Activated T-helper 2 cell treated with anti-CD3 and anti-CD28 coated beads, Interferon-gamma antibody, Interleukin-2, Interleukin-4, amounts not matched to agents 10 μg/mL and 5 μg/mL and 100 μg/mL, durations not matched to agents 14 hours and 24 hours and 36 hours (primary cell): ENCODE measurements around the gene FOXO1. TPM values are rescaled to one million over a fixed set of nuclear protein-coding genes. Genes with fewer than 3 reads are reported as not detected.

ENCODE experiments used
- DNase-seq: peaks from one replicate; pipeline ENCODE4 v3.0.0; 2021; ENCODE audit warnings: low spot score
- H3K27ac Mint-ChIP-seq: one replicate; pipeline ENCODE4 v1.8.0; 2021; ENCODE audit warnings: mixed read lengths
- H3K27me3 Mint-ChIP-seq: one replicate; pipeline ENCODE4 v1.8.0; 2021; ENCODE audit warnings: low read depth, mixed read lengths
- H3K36me3 Mint-ChIP-seq: one replicate; pipeline ENCODE4 v1.8.0; 2021; ENCODE audit warnings: low read depth, mixed read lengths
- H3K4me1 Mint-ChIP-seq: one replicate; pipeline ENCODE4 v1.8.0; 2021; ENCODE audit warnings: low read depth, mixed read lengths
- H3K4me3 Mint-ChIP-seq: one replicate; pipeline ENCODE4 v1.8.0; 2021; ENCODE audit warnings: low read depth, mild to moderate bottlenecking, moderate library complexity, mixed read lengths
- H3K9me3 Mint-ChIP-seq: one replicate; pipeline ENCODE4 v1.8.0; 2021; ENCODE audit warnings: mixed read lengths
- intact Hi-C: fragments of 100-400 bp; cut with micrococcal nuclease; formaldehyde crosslinking; loops from one replicate; pipeline ENCODE4 v1.15.1; 2023
- total RNA-seq: library from RNA; stranded (reverse); gene quantifications from 2 replicates; pipeline ENCODE4 v1.2.3, GENCODE V29; 2022

FOXO1 gene
- total RNA-seq, 1 donor from 2014 or later, result 38.3 TPM

DNA sequence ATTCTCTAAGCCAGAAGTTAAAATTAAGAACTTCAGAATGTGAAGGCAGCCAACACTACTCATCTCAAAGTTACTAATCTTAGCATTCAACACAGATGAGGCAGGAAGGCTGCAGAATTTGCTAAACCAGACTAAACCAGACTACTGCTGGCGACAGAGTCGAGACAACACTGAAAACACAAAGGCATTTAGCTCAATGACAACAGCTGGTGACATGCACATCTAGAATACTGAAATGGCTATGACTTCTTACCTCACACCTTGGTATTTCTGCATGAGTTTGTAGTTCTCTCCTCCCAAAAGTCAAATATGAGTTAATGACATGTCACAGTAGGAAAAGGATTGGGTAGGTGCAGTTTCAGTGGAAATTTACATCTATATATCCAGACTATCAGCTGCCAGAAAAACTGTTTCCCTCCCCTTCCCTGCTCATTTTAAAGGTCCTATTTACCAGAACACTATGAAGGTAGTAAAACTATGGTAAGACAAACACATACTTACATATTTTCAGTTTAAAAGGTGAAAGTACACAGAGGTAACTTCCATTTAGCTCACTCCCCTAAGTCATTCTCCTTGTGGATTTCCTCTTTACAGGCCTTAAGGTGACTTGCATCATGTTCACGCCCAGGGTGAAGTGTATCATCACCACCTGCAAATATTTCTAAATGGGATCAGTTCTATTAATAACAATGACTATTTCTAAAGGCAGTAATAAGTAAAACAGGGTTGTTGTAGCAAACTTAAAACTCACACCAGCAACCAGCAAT, 21.4 kb downstream of the FOXO1 start:
- Mint-ChIP-seq H3K36me3 (peaks cover 38% of the 10 kb centered on the region), H3K9me3 (no peaks in the 10 kb centered on the region), H3K4me3 (peak overlapping the region; percentile 3), H3K27me3 (no peaks in the 10 kb centered on the region), H3K27ac (peak overlapping the region; percentile 63), H3K4me1 (peaks cover 87% of the 10 kb centered on the region)
- intact Hi-C loops, result no loop called here
- no peak for DNase-seq

DNA sequence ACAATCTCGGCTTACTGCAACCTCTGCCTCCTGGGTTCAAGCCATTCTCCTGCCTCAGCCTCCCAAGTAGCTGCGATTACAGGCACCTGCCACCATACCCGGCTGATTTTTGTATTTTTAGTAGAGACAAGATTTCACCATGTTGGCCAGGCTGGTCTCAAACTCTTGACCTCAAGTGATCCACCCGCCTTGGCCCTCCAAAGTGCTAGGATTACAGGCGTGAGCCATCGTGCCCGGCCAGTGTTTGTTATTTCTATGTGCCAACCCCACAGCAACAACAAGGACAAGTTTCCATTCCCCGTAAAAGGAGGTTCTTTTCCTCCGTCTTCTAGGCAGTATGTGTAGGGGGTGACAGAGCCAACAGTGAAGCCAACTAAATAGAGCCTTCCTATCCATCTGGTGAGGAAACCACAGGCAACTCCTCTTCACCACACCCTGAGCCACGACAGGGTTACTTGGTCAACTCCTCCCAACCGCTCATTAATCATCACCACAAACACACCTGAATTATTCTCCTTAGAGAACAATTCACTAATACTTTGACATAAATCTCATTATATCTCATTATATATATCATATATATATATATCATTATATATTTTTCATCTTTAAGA, 25.5 kb downstream of the FOXO1 start:
- Mint-ChIP-seq H3K36me3 (peaks cover 50% of the 10 kb centered on the region), H3K4me1 (peaks cover 80% of the 10 kb centered on the region), H3K4me3 (no peak overlapping the region), H3K27ac (peak overlapping the region; percentile 30), H3K9me3 (no peaks in the 10 kb centered on the region), H3K27me3 (no peaks in the 10 kb centered on the region)
- no peak for DNase-seq
- intact Hi-C loops, result no loop called here

DNA sequence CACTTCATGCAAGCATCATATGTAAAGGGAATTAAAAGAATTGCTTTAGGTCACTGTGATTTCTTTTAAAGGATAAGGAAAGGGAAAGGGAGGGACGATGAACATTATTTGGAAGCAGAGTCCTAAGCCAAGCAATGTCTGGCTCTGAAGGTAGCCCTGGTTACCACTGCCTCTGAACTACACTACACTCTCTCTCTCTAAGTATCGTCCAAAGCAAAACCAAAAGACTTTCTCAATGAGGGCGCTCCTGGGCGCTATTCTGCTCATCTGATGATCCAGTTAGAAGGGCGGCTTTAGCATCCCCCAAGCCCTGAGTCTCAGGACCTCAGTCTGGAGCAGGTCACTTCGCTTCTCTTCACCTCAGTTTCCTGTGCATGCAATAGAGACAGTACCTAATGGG, 26.2 kb downstream of the FOXO1 start:
- no peak overlapping the region for H3K4me3 Mint-ChIP-seq
- H3K9me3 Mint-ChIP-seq, result no peaks in the 10 kb centered on the region
- H3K27me3 Mint-ChIP-seq, result no peaks in the 10 kb centered on the region
- no peak for DNase-seq
- no peak overlapping the region for H3K27ac Mint-ChIP-seq
- peaks cover 46% of the 10 kb centered on the region for H3K36me3 Mint-ChIP-seq
- peaks cover 80% of the 10 kb centered on the region for H3K4me1 Mint-ChIP-seq
- intact Hi-C loops, result no loop called here

DNA sequence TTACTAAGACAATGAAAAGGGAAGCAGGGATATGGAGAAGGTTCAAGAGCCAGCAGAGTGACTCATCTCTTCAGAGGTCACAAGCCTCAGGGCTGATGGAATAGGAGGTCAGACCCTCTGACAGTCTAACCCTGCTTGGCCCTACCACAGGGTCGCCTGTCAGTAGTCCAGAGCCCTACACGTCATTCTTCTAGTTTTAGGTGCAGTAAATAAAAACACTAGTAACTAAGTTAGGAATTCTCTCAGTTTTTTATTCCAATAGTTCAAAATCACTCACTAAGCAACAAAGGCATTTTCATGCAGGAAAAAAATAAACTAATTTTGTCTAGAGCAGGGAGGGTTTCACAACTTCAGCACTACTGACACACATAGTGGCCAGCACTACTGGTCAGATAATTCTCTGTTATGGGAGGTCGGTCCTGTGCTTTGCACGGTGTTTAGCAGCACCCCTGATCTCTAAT, 27.2 kb downstream of the FOXO1 start:
- H3K9me3 Mint-ChIP-seq, result no peaks in the 10 kb centered on the region
- no peaks in the 10 kb centered on the region for H3K27me3 Mint-ChIP-seq
- peaks cover 77% of the 10 kb centered on the region for H3K4me1 Mint-ChIP-seq
- intact Hi-C loops, result no loop called here
- DNase-seq, result no peak
- H3K36me3 Mint-ChIP-seq, result peaks cover 40% of the 10 kb centered on the region
- no peak overlapping the region for H3K27ac Mint-ChIP-seq
- no peak overlapping the region for H3K4me3 Mint-ChIP-seq

DNA sequence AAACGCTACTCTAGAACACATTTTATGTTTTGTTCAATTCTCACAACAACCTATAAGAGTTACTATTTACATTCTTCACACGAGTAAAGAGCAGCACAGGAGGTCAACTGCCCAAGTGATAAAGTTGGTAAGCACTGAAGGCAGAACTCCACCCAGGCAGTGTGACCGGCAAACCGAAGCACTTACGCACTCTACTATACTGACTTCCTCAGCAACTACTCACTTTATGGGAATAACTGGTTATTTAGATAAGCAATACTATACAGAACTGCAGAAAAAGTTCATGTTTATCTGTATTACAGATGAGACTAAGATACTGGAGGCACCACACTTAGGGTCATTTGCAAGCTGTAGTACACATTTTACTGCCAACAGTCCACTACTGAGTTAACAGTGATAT, 28.8 kb downstream of the FOXO1 start:
- Mint-ChIP-seq H3K4me3 (no peak overlapping the region), H3K36me3 (peaks cover 35% of the 10 kb centered on the region), H3K27me3 (no peaks in the 10 kb centered on the region), H3K4me1 (peaks cover 75% of the 10 kb centered on the region), H3K9me3 (no peaks in the 10 kb centered on the region), H3K27ac (no peak overlapping the region)
- intact Hi-C loops, result no loop called here
- no peak for DNase-seq

DNA sequence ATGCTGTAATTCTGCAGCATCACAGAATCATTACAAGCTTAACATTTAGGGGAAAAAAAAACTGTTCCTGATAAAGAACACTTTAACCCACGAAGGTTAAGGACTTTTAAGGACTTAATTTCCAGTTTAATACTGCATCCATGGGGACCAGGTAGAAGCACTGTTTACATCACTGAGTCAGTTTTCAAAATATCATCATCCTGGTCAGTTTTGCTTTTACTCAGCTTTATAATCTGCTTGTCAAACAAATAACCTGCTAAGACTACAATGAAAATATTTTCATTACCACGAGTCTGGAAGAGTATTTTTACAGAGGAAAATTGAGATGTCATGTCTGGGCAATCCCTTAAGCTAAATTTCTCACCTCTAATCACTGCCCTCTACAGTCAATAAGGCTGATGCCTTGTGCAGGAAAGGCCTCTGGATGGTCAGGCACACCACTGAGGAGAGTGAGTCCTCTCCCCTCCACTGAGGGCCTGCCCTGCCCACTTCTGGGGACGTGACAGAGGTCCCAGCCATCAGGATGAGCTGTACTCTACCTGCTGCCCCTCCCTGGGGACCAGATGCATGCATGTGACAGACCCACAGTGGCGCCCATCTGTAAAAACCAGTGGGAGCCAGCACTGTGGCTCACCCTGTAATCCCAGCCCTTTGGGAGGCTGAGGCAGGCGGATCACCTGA, 31.0 kb downstream of the FOXO1 start:
- Mint-ChIP-seq H3K36me3 (peaks cover 45% of the 10 kb centered on the region), H3K27me3 (no peaks in the 10 kb centered on the region), H3K27ac (no peak overlapping the region), H3K4me1 (peaks cover 70% of the 10 kb centered on the region), H3K4me3 (no peak overlapping the region), H3K9me3 (no peaks in the 10 kb centered on the region)
- intact Hi-C loops, result no loop called here
- no peak for DNase-seq

DNA sequence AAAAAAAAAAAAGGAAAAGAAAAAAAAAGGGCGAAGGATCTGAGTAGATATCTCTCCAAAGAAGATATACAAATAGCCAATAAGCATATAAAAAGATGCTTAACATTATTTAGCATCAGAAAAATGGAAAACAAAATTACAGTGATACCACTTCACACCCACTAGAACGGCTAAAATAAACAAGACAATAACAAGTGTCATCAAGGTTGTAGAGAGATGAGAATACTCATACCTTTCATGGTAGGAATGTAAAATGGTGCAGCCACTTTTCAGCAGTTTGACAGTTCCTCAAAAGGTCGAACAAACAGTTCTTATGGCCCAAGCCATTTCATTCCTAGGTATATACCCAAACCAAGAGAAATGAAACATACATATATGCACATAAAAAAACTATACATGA, 33.5 kb downstream of the FOXO1 start:
- intact Hi-C loops, result no loop called here
- H3K27me3 Mint-ChIP-seq, result no peaks in the 10 kb centered on the region
- H3K4me3 Mint-ChIP-seq, result no peak overlapping the region
- no peak for DNase-seq
- no peak overlapping the region for H3K27ac Mint-ChIP-seq
- H3K9me3 Mint-ChIP-seq, result no peaks in the 10 kb centered on the region
- peaks cover 58% of the 10 kb centered on the region for H3K4me1 Mint-ChIP-seq
- peaks cover 39% of the 10 kb centered on the region for H3K36me3 Mint-ChIP-seq

DNA sequence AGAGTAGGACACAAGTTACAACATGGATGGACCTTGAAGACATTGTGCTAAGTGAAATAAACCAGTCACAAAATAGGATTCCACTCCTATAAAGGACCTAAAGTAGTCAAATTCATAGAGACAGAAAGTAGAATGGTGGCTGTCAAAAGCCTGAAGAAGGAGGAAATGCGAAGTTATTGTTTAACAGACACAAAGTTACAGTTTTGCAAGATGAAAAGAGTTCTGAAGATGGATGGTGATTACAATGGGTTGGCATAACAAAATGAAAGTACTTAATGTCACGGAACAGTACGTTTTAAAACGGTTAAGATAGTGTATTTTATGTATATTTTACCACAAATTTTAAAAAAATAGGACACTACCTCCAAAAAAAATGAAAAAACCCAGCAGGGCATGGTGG, 34.8 kb downstream of the FOXO1 start:
- Mint-ChIP-seq H3K36me3 (peaks cover 38% of the 10 kb centered on the region), H3K4me3 (peak overlapping the region; percentile 45), H3K9me3 (no peaks in the 10 kb centered on the region), H3K4me1 (peaks cover 55% of the 10 kb centered on the region), H3K27ac (peak overlapping the region; percentile 48), H3K27me3 (no peaks in the 10 kb centered on the region)
- intact Hi-C loops, result loop anchor here (2.0 kb wide), 1 partner anchor 21 kb away; no protein-coding TSS in a partner anchor
- no peak for DNase-seq

DNA sequence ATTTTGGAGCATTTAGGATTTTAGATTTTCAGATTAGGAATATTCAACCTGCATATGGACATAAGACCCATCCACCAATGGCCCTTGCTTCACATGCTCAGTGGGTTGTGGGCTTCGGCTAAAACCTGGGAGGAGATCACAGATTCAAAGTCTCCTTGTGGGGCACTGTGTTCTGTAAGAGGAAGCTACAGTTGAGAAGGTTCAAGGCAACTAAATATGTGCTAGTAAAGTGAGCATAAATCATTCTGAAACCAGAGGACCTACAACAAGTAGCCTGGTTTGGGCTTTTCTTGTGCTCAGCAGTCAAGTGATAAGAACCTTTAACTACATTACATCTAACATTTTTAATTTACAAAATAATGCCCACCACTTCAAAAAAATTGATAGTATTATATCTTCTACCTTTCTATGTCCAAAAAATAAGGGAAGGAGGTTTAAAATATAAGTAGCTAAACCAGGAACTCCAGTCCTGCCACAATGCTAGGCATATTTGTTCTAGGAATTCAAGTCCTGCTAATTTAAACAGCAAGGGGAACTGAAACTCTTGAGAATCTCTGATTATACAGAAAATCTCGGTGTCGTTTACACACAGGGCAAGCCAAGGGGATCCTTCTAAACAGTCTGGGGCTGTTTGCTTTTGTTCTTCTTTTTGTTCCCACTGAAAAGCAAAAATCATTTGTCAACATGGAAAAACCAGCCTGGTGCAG, 36.6 kb downstream of the FOXO1 start:
- no peaks in the 10 kb centered on the region for H3K9me3 Mint-ChIP-seq
- H3K36me3 Mint-ChIP-seq, result peaks cover 40% of the 10 kb centered on the region
- peak overlapping the region; percentile 15 for H3K27ac Mint-ChIP-seq
- intact Hi-C loops, result loop anchor here (2.0 kb wide), 1 partner anchor 23 kb away; no protein-coding TSS in a partner anchor
- peaks cover 50% of the 10 kb centered on the region for H3K4me1 Mint-ChIP-seq
- no peaks in the 10 kb centered on the region for H3K27me3 Mint-ChIP-seq
- DNase-seq, result no peak
- no peak overlapping the region for H3K4me3 Mint-ChIP-seq

DNA sequence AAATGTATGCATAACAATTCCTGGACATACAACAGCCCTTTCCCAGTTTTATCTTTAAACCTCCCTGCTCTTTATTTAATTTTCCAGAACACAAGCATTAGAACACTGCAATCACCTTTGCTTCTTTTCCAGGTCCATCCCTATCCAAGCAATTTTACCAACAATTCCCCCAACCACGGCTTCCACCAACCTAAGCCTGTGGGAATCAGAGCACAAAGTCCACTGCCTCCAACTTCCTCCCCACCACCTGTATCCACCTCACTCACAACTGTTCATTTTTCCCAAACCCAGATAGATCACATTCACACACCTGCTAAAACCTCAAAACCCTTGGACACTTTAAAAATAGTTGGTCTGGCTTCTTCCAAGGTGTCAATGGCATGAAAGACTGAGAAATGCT, 39.5 kb downstream of the FOXO1 start:
- Mint-ChIP-seq H3K4me3 (no peak overlapping the region), H3K4me1 (peaks cover 57% of the 10 kb centered on the region), H3K27ac (no peak overlapping the region), H3K36me3 (peaks cover 42% of the 10 kb centered on the region), H3K27me3 (no peaks in the 10 kb centered on the region), H3K9me3 (no peaks in the 10 kb centered on the region)
- DNase-seq, result no peak
- intact Hi-C loops, result loop anchor here (2.0 kb wide), 1 partner anchor 14 kb away; no protein-coding TSS in a partner anchor

DNA sequence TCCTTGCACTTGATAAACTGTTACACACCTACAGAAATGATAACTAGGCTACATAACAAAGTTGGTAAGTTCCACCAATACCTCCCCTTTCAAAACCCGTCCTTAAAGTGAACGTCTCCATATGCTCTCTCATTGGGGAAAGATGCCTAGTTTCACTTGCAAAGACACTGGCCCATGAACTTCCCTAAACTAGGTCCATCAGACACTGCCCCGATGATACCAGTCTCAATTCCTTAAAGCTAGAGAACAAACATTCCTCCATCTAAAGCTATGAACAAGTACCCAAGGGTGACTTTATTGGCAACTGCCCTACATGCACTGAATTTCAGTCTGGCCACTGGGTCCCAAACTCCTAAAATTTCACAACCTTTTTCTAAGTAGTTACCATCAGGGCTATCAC, 39.9 kb downstream of the FOXO1 start:
- intact Hi-C loops, result loop anchor here (2.0 kb wide), 1 partner anchor 14 kb away; no protein-coding TSS in a partner anchor
- no peak overlapping the region for H3K4me3 Mint-ChIP-seq

DNA sequence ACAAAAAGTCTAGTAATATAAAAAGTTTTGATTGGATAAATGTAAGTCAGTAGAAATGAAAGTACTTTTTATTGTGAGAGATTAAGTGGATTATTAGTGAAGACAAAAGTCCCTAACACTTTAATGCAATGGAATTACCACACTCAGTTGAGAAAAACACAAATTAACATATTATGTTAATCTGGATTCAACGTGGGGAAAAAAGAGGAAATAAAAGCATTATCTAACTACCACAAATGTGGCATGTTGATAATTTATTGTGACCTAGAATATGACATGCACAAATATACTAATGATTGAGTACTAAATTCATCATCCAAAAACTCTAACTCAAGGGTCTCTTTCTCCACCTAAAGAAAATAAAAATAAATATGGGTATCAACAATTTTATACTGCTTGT, 41.5 kb downstream of the FOXO1 start:
- H3K36me3 Mint-ChIP-seq, result peaks cover 38% of the 10 kb centered on the region
- H3K4me3 Mint-ChIP-seq, result no peak overlapping the region
- intact Hi-C loops, result no loop called here
- no peaks in the 10 kb centered on the region for H3K9me3 Mint-ChIP-seq
- H3K27ac Mint-ChIP-seq, result no peak overlapping the region
- H3K4me1 Mint-ChIP-seq, result peaks cover 55% of the 10 kb centered on the region
- no peak for DNase-seq
- H3K27me3 Mint-ChIP-seq, result no peaks in the 10 kb centered on the region

More for the DNA sequence above, 39.9 kb downstream of the FOXO1 start:
- Mint-ChIP-seq H3K27me3 (no peaks in the 10 kb centered on the region), H3K27ac (no peak overlapping the region), H3K36me3 (peaks cover 39% of the 10 kb centered on the region), H3K4me1 (peaks cover 54% of the 10 kb centered on the region), H3K9me3 (no peaks in the 10 kb centered on the region)
- no peak for DNase-seq
